Mucosa of descending colon (tissue), 3 donors: Measurements from ENCODE around the gene PFDN2. TPM values are rescaled to one million over a fixed set of nuclear protein-coding genes. Genes with fewer than 3 reads are reported as not detected.

Source experiments
- ATAC-seq: fragments of 200-7000 bp; cut with Tn5 transposase; one replicate; pipeline ENCODE4 v1.9.1; 2020; ENCODE audit warnings: mild to moderate bottlenecking, moderate library complexity
- DNase-seq, 3 donors: peaks; one replicate each; pipeline ENCODE4 v3.0.0-alpha.2; 2020
- H3K36me3 ChIP-seq: fragments of 200-600 bp; one replicate; pipeline ENCODE4 v1.8.0; 2021; ENCODE audit warnings: low read depth, mild to moderate bottlenecking
- H3K4me1 ChIP-seq: fragments of 200-600 bp; one replicate; pipeline ENCODE4 v1.8.0; 2021; ENCODE audit warnings: low read depth, mild to moderate bottlenecking
- H3K4me3 ChIP-seq: fragments of 200-600 bp; one replicate; pipeline ENCODE4 v1.8.0; 2021; ENCODE audit warnings: mild to moderate bottlenecking
- H3K9me3 ChIP-seq: fragments of 200-600 bp; one replicate; pipeline ENCODE4 v1.8.0; 2021; ENCODE audit warnings: mild to moderate bottlenecking
- CTCF ChIP-seq: fragments of 200-600 bp; IDR thresholded peaks from one replicate; pipeline ENCODE4 v1.8.0; 2022; ENCODE audit warnings: antibody characterized with exemption, mild to moderate bottlenecking
- intact Hi-C, 2 donors: fragments of 100-400 bp; cut with DNase I in 1 of 2; cut with micrococcal nuclease in 1 of 2; formaldehyde crosslinking; loops; one replicate each; pipeline versions ENCODE4 v1.11.0 to v1.11.1; 2022; cut with DNase I, micrococcal nuclease
- total RNA-seq, 3 donors: library from RNA; stranded (reverse); fragmentation: NEBNext Ultra II Directional in 2 of 3; extraction: Animal tissue kit (Norgen Biotek cat#: 25700) in 2 of 3; gene quantifications; one replicate each; pipeline versions ENCODE4 v1.2.1 to v1.2.4, GENCODE V29; 2021 to 2023
- donor health status: DM: no; HTN: no; CAD: no; lungs with moderate emphysema.
- donor health status: DM: no; HTN: no; CAD: no.
- donor health status: DM: no; HTN: yes; CAD: no.

The PFDN2 gene
- total RNA-seq, 3 donors from 2014 or later: 20.7 to 40.2 (median 29.4) TPM

- no peak overlapping the region for H3K4me3 ChIP-seq
- no peaks in the 10 kb centered on the region for H3K9me3 ChIP-seq
- H3K4me1 ChIP-seq: peaks cover 19% of the 10 kb centered on the region
- TF ChIP-seq CTCF: no peak
- H3K36me3 ChIP-seq: no peaks in the 10 kb centered on the region
- ATAC-seq (no peak), DNase-seq (no peak)
- intact Hi-C loops: no loop called here
Observed at GRCh38 chr1:161085165-161085564, 32.7 kb downstream of the PFDN2 start.

- no peak for DNase-seq
- Histone ChIP-seq H3K4me1 (peaks cover 16% of the 10 kb centered on the region), H3K9me3 (no peaks in the 10 kb centered on the region), H3K36me3 (no peaks in the 10 kb centered on the region), H3K4me3 (no peak overlapping the region)
- ATAC-seq: no peak
- intact Hi-C loops: no loop called here
- no peak for TF ChIP-seq CTCF
Observed at GRCh38 chr1:161084597-161084988, 33.2 kb downstream of the PFDN2 start.

- H3K4me1 ChIP-seq: peaks cover 14% of the 10 kb centered on the region
- no peak overlapping the region for H3K4me3 ChIP-seq
- no peak for ATAC-seq
- no peaks in the 10 kb centered on the region for H3K36me3 ChIP-seq
- intact Hi-C loops: no loop called here
- DNase-seq: no peak
- no peak for TF ChIP-seq CTCF
- H3K9me3 ChIP-seq: no peaks in the 10 kb centered on the region
Observed at GRCh38 chr1:161083748-161084596, 33.9 kb downstream of the PFDN2 start.

- ATAC-seq (peak; percentile 94), DNase-seq (peak; percentile 78 to 92 (median 87))
- Histone ChIP-seq H3K9me3 (no peaks in the 10 kb centered on the region), H3K36me3 (no peaks in the 10 kb centered on the region), H3K4me3 (no peak overlapping the region), H3K4me1 (peaks cover 14% of the 10 kb centered on the region)
- TF ChIP-seq CTCF: no peak
- intact Hi-C loops: no loop called here
Observed at GRCh38 chr1:161082996-161083747, 34.7 kb downstream of the PFDN2 start.

GRCh38 chr1:161082483-161082882 is 35.4 kb downstream of the PFDN2 start:
- intact Hi-C loops: no loop called here
- DNase-seq (no peak), ATAC-seq (no peak)
- peaks cover 14% of the 10 kb centered on the region for H3K4me1 ChIP-seq
- no peaks in the 10 kb centered on the region for H3K9me3 ChIP-seq
- TF ChIP-seq CTCF: no peak
- no peaks in the 10 kb centered on the region for H3K36me3 ChIP-seq
- no peak overlapping the region for H3K4me3 ChIP-seq
